SW480 (cell line): ENCODE results near the gene RNF126.
"Not testable (repeated sequence)": the region's sequence is repeated elsewhere in the genome, so short reads cannot be mapped to it uniquely, and the experiment has no call there.

Source experiments
- DNase-seq: peaks from one replicate; pipeline ENCODE4 v3.0.0-alpha.2; 2016; ENCODE audit warnings: low spot score

RNF126 gene

DNA sequence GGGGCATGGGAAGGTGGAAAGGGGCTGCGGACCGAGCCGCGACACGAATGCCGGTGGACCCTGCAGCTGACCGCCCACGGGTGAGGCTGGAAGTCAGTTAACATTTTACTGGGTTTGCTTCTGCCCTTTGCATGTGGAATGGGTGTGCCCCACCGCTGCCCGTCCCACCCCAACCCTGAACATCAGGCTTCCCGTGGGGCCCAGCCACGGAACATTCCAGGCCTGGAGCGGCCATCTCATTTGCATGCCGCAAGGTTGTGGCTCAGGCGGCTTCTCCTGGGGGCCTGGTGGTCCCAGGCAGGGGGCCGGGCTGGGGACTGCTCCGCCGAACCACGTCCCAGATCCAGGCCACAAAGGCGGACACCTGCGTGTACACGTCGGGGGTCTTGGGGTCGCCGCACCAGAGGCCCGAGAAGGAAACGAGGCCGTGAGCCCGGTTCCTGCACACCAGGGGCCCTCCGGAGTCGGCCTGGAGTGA, 22.5 kb upstream of the RNF126 start:
- DNase-seq: no peak

DNA sequence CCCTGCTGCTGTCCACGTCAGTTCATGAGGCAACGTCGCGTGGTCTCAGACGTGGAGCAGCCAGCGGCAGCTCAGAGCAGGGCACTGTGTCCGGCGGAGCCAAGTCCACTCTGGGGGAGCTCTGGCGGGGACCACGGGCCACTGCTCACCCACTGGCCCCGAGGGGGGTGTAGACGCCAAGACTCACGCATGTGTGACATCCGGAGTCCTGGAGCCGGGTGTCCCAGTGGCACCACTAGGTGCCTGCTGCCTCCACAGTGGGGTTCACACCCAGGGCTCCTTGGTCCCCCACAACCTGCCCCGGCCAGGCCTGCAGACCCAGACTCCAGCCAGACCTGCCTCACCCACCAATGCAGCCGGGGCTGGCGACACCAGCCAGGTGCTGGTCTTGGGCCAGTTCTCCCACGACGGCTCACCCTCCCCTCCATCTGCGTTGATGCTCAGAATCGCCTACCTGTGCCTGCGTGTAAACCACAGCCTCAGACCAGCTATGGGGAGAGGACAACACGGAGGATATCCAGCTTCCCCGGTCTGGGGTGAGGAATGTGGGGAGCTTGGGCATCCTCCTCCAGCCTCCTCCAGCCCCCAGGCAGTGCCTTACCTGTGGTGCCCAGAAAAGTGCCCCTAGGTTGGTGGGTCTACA, 19.8 kb upstream of the RNF126 start:
- DNase-seq: no peak

DNA sequence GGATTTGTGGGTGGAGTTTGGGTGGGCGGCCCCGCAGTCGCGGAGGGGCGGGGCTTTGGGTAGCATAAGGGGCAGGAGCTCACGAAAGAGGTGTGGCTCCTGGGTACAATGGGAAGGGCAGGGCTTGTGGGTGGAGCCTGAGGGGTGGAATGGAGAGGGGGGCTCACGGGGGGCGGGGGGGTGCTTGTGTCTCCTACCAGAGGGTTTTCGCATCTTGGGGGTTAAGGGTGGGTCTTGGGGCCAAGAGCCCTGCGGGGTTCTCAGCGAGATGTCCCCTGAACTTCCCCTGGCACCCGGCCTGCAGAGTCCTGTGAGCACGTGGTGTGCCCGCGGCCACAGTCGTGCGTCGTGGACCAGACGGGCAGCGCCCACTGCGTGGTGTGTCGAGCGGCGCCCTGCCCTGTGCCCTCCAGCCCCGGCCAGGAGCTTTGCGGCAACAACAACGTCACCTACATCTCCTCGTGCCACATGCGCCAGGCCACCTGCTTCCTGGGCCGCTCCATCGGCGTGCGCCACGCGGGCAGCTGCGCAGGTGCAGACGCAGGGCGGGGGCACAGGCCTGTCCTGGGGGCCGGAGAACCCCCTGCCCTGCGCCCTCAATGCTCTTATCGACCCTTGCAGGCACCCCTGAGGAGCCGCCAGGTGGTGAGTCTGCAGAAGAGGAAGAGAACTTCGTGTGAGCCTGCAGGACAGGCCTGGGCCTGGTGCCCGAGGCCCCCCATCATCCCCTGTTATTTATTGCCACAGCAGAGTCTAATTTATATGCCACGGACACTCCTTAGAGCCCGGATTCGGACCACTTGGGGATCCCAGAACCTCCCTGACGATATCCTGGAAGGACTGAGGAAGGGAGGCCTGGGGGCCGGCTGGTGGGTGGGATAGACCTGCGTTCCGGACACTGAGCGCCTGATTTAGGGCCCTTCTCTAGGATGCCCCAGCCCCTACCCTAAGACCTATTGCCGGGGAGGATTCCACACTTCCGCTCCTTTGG, 18.3 kb upstream of the RNF126 start:
- DNase-seq: no peak

DNA sequence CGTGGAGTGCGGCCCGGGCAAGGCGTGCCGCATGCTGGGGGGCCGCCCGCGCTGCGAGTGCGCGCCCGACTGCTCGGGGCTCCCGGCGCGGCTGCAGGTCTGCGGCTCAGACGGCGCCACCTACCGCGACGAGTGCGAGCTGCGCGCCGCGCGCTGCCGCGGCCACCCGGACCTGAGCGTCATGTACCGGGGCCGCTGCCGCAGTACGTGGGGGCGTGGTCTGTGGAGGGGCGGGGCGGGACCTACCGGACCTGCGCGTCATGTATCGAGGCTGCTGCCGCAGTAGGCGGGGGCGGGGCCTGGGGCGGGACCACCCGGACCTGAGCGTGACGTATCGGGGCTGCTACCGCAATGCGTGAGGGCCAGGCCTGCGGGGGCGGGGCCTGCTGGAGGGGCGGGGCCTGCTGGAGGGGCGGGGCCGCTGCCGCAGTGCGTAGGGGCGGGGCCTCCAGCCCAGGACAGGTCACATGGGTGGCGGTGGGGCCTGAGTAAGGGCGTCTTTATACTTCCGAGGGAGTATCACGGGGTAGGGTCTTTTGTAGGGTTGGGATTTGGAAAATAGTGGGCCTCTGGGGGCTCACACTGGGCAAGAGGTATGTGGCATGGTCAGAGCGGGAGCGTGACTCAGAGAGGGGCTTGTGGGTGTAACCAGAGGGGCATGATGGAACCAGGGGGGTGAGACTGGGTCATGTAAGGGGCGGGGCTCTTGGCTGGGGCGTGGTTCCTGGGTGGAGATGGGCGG, 17.4 kb upstream of the RNF126 start:
- DNase-seq: peak; percentile 90

DNA sequence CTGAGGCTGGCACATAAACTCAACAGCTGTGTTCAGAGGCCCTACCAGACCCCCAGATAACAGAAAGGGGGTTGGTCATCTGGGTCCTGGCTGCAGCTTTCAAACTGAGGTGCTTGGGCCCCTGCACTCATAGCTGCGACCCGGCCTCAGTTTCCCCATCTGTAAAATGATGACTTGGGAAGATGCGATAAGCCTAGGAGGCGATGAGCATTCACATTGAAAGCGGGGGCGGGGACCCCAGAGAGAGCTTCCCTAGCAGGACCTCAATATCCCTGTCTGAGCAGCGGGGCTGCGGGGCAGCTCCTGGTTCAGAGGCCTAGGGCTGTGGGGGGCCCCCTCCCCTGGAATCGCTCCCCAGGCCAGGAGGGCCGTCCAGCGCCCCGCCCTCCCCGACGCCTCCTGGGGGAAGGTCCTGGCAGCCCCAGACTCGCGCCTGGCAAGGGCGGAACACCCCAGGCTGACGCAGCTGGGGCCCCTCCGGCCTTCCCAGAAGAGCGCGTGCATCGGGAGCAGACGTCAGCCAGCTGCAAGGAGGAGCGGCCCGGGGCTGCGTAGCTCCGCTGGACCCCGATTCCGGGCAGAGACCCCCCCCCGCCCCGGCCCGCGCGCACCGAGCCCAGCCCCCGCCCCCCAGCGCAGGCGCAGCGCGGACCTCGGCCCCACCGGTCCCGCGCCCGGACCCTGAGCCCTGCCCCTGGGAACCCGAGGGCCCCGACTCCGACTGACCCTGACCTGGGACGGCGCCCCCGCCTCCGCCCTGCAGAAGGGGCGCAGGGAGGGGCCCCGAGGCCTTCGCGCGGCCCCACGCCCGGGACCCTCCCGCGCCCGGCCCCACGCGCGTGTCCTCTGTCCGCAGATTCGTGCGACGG, 16.6 kb upstream of the RNF126 start:
- no peak for DNase-seq

DNA sequence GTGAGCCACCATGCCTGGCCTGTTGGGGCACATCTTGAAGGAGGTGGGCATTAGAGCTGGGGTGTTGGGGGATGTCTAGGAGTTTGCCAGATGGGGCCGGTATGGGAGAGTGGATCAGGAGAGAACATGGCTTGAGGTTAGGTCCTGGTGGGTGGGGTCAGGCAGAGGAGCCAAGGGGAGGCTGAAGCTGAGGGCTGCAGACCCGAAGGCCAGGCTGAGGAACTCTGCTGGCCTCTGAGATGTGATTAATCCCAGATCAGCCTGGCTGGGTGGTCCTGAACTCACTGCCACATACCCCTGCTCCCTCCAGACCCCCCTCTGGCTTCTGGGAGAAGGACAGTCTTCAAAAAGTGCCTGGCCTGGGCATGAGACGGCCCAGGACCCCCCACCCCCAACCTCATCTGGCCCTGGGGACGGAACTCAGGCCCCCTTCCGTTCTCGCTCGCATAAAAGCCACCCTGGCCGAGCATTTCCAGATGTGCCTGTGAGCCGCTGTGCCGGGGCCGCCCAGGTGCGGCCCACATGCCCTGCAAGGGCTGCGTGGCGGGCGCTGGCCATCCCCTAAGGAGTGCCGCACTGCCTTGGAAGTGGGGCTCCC, 15.9 kb upstream of the RNF126 start:
- DNase-seq: no peak

DNA sequence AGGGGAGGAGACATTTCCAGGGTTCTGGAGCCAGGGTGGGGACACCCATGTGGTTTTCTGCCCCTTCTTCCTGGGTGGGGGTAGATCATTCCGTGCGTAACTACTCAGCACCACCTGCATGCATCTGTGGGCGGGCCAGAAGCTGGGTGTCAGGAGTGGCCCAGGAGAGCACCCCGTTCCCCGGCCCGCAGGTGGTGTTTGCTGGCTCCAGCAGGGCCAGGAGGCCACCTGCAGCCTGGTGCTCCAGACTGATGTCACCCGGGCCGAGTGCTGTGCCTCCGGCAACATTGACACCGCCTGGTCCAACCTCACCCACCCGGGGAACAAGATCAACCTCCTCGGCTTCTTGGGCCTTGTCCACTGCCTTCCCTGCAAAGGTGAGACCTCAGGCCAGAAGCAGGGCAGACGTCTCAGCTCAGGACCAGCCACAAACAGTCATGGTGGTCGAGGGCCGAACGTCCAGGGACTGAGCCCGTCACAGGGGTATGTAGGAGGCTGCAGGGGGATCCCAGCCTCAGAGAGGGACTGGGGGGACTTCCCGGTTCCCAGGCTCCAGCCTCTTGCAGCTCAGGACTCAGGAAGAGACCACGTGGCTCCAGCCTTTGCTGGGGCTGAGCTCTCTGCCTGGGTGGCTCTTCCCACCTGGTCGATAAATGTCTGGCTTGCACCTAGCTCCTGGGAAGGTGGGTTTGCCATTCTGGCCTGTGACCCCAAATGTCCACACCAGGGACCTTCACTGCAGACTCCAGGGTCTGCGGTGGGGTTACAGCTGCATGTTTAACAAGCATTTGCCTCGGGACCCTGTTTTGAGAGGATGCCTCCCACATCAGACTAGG, 14.8 kb upstream of the RNF126 start:
- peak; percentile 31 for DNase-seq

DNA sequence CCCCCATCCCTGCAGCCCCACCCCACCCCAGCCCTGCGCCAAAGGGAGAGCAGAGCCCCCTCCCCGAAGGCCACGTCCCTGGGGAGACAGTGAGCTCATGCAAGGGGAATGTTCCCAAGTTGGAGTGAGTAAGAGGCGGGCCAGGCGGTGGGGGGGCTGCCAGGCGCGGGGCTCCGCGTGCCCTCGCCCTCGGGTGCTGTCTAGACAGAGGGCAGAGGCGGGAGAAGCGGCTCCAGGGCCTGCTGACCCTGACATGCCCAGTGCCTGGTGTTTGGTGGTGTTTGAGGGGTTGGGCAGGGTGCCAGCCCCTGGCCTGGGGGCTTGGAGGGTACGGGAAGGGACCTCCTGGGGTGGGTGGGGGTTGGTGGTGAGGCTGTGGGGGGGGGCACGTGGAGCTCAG, 14.2 kb upstream of the RNF126 start:
- peak; percentile 52 for DNase-seq

DNA sequence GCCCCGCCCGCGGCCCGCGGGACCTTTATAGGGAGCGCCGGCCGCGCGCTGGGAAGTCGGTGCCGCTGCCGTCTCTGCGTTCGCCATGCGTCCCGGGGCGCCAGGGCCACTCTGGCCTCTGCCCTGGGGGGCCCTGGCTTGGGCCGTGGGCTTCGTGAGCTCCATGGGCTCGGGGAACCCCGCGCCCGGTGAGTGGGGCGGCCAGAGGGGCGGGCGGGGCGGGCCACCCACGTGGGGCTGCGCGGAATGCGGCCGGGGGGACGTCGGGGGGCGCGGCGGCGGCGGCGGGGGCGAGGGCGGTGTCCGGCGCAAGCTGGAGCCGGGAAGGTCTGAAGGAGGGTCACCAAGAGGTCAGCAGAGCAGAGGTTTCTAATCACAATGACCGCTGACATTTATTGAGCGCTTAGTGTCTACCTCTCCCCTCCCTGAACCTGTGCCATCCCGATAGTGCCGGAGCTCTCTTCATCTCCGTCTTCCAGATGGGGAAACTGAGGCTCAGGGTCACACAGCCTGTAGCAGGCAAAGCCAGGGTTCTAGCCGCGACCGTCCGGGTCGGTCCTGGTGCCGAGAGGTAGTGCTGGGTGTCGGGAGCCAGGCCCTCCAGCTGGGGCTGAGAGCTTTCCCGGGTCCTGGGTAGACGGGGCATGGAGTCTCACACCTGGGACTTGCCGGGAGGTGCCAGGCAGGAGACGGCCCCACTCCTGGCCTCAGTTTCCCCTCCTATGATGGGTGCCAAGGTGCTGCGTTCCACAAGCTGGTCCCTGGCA, 13.5 kb upstream of the RNF126 start, which contains the start of gene FSTL3:
FSTL3 (plus strand) TSS at position 54 of the 767 bp plus-strand sequence; CDS start at position 86, 32 bp downstream.
- peak; percentile 21 for DNase-seq

DNA sequence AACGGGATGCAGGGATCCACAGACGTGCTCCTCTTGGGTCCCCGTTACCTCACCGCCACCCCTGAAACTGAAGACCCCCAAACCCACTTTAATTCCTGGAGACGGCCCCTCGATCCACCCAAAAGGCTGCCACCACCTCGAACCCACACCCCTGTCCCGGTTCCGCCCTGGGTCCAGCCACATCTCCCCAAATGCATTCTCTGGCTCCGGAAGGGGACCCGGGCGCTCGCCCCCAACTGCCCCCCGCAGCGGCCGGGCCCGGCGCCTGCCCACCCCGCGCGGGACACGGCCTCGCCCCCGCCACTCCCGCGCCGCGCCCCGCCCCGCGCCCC, 13.0 kb upstream of the RNF126 start:
- DNase-seq: no peak

DNA sequence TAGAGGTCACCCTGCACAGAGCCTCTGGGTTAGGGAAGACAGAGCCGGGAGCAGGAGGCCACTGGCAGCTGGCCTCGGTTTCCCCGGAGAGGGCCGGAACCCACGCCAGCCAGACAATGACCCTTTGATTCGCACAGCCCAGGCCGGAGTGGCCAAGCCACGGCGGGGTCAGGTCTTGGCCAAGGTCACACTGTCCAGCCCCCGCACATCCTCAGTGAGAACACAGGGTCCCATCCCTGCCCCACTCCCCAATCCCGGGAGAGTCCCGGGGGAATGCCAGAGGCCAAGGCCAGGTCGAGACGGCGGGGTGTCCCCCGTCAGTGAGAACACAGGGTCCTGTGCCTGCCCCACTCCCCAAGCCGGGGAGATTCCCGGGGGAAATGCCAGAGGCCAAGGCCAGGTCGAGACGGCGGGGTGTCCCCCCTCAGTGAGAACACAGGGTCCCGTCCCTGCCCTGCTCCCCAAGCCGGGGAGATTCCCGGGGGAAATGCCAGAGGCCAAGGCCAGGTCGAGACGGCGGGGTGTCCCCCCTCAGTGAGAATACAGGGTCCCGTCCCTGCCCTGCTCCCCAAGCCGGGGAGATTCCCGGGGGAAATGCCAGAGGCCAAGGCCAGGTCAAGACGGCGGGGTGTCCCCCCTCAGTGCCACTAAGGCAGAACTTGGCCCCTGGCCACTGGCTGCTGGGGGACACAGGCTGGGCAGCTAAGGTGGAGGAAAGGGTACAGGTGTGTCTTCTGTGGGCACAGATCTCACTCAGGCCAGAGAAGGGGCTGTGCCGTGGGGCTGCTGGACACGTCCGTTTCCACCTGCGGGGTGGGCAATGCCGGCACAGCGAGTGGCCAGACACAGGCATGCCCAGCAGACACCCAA, 11.5 kb upstream of the RNF126 start:
- DNase-seq: no peak

DNA sequence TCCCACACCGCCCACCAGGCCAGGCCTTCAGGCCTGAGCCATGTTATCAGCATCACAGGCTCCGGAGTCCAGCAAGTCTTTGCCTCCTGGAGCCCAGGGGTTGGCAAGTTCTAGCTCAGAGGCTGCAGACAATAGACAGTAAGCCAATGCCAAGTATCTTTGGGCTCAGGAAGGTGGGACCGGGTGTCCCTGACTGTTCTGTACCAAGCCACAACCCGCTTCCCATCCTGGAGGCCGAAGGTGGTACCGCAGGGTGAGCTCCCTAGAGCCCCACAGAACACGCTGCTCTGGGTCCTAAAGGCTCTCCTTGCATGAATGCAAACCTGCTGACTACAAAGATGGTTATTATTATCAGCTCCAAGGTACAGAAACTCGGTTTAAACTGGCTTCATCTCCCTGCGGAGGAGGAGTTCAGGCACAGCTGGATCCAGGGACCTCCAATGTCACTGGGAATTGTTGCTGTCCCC, 7.6 kb upstream of the RNF126 start:
- peak; percentile 16 for DNase-seq

DNA sequence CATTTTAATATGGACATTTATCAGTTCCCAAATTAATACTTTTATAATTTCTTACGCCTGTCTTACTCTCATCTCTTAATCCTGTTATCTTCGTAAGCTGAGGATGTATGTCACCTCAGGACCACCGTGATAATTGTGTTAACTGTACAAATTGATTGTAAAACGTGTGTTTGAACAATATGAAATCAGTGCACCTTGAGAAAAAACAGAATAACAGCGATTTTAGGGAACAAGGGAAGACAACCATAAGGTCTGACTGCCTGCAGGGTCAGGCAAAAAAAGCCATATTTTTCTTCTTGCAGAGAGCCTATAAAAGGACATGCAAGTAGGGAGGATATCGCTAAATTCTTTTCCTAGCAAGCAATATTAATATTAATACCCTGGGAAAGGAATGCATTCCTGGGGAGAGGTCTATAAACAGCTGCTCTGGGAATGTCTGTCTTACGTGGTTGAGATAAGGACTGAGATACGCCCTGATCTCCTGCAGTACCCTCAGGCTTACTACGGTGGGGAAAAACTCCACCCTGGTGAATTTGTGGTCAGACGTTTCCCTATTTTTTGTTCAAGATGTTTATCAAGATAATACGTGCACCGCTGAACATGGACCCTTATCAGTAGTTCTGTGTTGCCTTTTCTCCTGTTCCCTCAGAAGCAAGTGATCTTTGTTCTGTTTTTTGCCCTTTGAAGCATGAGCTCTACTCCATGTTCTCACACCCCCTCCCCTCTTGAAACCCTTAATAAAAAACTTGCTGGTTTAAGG, 5.8 kb upstream of the RNF126 start:
- DNase-seq: not testable (repeated sequence)

DNA sequence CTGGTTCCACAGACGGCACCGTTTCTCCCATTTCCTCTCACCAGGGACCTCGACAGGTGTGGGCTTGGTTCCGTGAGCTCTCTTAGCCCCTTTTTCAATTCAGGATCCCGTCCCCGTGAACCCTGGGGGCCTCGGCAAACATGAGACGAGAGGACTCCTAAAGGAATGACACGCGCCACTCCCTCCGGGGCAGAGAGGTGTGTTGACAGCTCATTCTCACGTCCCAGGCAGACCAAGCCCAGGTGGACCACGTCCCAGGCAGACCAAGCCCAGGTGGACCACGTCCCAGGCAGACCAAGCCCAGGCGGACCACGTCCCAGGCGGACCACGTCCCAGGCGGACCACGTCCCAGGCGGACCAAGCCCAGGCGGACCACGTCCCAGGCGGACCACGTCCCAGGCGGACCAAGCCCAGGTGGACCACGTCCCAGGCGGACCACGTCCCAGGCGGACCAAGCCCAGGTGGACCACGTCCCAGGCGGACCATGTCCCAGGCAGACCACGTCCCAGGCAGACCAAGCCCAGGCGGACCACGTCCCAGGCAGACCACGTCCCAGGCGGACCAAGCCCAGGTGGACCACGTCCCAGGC, 4.1 kb upstream of the RNF126 start:
- DNase-seq: not testable (repeated sequence)

DNA sequence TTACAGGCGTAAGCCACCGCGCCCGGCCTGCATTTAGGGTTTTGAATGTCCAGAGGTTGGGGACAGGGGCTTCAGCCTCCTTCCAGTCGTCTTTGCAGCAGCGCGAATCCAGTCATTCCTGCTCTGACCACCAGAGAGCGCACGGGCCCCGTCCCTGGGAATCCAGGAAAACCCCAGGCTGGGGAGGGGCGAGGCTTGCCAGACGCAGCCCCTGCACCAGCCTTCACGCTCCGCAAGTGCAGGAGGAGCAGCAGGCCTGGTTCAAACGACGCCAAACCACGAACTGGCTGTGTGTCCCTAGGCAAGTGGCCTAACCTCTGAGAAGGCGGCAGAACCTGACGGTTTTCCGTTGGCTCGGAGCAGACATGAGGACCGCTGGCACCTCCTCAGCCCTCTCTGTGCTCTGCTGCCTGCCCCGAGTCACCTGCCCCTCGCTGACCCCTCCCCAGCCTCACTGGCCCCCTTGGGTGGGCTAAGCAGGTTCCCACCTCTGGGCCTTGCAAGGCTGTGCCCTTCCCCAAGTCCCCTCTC, 2.0 kb upstream of the RNF126 start:
- peak; percentile 56 for DNase-seq

DNA sequence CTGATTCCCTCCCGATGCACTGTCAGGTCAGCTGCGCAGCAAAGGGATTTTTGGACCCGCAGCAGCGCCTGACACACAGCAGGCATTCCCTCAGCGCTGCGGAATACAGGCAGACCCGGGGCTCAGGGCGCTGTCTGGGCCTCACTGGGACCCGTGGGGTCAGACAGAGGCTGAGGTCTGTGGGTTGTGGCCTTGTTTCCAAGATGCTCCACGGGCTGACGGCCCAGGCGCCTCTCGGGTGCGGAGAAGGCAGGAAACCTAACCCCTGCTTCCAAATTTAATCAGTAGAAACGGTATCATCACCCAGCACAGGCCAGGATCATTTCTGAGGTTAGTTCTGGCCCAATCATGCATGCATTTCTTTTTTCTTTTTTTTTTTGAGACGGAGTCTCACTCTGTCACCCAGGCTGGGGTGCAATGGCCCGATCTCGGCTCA, 686 bp upstream of the RNF126 start:
- no peak for DNase-seq
